Mucosa of gallbladder (tissue), 1 donor: ENCODE data around the gene SCN5A. TPM values are rescaled to one million over a fixed set of nuclear protein-coding genes. Genes with fewer than 3 reads are reported as not detected.

Experiments used
- DNase-seq: peaks from one replicate; pipeline ENCODE4 v3.0.0-alpha.2; 2020; ENCODE audit warnings: low spot score
- total RNA-seq: library from RNA; stranded (reverse); gene quantifications from one replicate; pipeline ENCODE4 v1.2.1, GENCODE V29; 2021
- donor health status: DM: no; HTN: no; CAD: no.

Gene SCN5A
- total RNA-seq, 1 donor from 2014 or later, result 0.20 TPM

DNA sequence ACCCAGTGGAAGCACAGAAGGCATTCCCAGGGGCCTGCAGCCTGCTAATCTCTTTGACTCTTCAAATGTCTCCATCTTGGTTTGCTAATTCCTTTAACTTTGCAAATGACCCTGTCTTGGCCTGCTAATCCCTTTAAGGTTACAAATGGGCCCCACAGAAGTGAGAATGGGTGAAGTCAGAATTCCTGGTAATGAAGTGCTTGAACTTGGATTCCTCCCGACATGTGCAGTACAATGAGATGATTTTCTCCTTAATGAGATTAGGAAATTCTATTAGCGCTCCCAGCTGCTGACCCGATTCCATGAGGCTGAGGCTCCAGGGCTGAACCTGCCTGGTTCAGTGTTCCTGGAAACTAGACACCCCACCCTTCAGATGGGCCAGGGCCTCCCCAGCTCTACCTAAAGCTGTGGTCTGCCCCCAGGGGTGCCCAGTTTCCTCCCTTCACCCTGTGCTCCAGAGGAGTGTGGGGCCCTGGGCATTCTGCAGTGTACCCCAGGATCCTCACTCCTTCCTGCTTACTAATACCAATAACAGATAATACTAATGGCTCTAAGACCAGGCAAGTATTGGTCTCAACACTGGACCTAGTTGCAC is 47.4 kb downstream of the SCN5A start:
- no peak for DNase-seq

DNA sequence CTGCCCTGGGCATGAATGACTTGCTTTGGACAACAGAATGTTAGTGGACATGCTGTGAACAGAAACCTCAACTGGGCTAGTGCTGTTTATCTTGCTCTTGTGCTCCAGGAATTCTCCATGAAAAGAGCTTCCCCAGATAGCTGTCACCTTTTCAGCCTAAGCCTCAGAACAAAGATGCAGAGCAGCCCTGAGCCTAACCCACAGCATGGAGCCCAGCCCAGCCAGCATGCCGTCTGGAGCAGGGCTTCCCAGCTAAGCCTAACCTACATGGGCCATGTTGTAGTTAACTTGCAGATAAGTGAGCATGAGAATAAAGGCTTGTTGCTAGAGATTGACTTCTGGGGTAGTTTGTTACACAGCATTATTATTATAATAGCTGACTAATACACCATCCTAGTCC is 48.9 kb downstream of the SCN5A start:
- DNase-seq, result no peak

DNA sequence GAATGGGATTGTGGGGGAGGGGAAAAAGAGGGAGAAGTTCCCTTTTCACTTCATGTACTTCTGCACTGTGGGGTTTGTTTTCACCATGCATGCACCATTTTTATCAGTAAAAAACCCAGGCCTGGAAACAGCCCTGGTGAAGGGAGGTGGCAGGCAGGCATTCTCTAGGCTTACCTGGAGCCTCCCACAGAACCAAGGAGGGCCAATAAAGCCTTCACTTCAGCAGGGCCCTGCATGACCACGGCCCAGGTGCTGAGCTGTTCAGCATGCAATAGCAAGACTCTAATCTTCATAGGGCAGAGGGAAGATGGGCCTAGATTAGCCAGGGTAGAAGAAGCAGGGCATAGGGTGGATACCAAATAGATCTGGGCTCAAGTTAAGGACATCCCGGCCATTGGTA is 49.6 kb downstream of the SCN5A start:
- no peak for DNase-seq

DNA sequence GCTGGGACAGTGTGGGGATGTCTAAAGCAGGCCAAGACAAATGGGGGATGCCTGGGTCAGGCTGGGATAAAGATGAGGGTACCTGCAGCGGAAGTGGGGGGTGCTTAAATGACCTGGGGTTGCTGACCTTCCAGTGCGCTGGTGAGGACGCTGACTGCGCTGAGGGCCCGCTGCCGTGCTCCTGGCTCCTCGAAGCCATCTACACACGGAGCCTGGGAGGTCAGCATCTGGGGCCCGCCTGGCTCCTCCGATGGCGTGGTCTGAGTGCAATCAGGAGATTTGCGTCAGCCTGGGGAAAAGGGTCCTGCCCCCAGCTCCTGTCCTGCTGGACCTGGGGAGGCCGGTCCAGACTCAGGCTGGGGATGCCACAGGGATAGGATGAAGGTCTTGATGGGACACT is 50.7 kb downstream of the SCN5A start:
- DNase-seq, result no peak

DNA sequence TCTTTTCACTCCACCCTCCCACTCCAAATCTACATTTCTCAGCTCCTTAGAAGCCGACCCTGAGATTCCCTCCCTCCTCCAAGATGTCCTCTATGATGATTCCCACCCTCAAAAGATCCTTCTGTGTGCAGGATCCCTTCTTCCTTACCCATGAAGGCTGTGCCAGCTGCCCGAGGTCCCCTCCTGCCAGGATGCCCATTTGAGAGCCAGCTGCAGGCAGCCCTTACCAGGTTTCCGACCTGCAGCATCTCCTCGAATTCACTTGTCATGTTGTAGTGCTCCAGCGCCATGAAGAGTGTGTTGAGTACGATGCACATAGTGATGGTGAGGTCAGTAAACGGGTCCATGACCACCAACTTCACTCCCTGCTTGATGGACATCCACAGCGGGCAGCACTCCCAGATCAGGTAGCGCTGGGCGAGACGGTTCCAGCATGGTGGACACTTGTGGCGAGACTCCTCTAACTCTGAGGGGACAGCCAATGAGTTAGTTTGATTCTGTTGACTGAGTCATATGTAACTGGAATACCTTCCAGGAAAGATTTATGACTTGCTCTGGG is 51.9 kb downstream of the SCN5A start:
- DNase-seq, result no peak

DNA sequence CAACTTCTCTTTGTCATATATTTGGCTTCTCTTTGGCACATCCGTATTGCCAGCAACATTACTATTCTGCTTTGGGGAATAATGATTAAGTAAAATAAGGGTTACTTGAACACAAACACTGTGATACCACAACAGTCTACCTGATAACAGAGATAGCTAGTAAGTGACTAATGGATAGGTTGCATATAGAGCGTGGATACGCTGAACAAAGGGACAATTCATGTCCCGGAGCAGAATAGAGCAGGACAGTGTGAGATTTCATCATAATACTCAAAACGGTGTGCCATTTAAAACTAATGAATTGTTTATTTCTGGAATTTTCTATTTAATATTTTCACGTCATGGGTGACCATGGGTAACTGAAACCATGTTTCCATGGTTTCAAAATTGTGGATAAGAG is 54.1 kb downstream of the SCN5A start:
- DNase-seq, result no peak

DNA sequence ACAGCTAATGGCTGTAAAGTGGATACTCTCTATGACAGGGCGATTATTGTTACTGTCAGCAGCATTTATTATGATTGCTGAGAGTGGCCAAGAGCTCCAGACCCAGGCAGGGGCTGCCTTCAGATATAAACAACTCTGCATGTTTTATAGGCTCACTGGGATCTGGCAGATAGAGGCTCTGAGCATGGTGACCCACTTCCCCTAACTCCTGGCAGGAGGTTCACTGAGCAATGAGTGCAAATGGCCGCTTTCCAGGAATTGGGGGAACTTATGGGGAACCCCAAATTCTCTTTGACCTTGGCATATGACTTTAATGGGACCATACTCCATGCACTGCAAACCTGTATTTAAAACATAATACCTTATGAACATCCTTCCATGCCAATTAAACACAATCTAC is 59.0 kb downstream of the SCN5A start:
- DNase-seq, result no peak

DNA sequence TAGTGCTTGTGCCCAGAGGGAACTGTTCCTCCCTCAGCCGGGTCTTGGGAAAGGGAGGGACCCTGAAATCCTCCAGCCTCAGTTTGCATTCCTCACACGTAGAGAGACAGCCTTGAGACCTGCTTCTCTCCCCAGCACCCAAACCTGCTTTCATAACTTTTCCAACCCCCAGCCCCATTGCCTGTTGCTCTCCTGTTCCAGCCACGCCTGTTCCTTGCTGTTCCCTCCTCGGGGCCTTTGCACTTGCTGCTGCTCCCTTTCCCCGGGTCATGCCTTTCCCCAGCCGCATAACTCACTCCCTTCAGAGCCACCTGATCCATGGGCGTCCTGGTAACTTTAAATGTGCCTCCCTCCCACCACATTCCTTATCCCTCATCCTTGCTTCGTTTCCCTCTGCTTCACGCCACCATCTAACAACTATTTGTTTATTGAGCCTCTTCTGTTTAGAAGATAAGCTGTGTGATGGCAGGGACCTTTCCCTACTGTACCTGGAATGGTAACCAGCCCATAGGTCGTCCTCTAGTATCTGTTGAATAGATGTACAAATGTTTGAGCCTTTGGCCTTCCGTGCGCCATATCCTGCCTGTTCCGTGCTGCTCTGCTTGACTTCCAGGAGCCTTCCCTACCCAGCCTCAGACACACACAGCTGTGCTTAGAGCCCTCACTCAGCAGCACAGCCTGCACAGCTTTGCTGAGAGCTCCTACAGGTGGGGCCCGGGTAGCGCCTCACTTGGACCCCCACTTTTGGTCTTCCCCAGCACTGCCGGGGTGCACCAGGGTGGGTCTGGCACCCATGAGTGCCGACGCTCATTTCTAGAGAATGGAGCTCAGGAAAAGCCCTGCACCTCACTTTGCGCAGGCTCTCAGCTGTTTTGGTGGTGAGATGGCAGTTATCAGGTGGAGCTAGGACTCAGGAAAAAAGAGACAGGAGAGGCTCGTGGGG is 60.2 kb downstream of the SCN5A start:
- DNase-seq, result no peak

DNA sequence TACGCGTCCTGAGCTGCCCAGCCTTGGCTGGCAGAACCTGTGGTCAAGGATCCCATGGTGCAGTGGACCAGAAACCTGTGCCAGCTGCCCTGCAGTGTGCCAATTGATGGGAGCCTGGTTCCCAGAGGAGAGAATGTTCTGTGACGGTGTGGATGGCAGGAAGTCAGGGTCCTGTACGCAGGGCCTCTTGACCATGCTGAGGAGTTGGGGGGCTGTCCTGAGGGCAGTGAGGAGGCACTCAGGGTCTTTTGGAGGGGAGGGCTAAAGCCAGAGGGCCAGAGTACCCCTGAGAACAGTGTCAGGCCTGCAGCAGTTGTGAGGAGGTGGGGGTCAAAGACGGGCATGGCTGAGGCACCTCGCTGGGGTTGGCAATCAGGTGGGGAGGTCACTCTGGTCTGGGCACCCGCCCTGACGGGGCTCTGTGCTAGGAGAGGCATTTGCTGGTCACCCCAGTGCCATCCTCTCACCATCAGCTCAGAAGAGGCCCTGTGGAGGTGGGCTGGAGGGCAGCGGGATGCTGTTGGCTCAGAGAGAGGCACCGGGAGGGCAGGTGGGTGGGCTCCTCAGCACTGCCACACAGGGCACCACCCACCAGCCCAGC is 61.0 kb downstream of the SCN5A start:
- no peak for DNase-seq

DNA sequence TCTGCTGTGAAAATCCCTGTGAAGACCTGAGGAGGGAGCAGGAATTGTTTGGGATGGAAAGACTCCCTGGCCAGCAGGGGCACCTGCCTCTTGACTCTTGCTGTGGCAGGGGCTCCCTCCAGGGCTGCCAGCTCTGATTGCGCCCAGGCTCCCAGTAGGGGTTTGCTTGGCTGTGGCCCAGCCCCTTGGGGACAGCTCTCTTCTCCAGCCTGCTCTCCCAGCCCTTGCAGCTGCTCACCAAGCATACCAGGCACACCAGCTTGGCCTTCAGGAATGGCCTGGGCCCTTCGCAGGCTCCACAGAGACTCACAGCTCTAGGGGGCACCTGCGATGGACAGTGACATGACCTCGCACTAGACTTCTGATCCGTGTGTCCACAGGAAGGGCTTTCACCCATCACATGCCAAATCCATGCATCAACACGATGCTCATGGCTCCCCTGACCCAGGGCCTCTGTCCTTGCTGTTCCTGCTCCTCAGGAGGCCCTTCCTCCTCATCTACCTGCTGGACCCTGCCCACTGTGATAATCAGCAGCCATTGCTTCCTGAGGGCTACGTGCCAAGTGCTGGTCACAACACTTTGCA is 61.8 kb downstream of the SCN5A start:
- DNase-seq, result no peak

DNA sequence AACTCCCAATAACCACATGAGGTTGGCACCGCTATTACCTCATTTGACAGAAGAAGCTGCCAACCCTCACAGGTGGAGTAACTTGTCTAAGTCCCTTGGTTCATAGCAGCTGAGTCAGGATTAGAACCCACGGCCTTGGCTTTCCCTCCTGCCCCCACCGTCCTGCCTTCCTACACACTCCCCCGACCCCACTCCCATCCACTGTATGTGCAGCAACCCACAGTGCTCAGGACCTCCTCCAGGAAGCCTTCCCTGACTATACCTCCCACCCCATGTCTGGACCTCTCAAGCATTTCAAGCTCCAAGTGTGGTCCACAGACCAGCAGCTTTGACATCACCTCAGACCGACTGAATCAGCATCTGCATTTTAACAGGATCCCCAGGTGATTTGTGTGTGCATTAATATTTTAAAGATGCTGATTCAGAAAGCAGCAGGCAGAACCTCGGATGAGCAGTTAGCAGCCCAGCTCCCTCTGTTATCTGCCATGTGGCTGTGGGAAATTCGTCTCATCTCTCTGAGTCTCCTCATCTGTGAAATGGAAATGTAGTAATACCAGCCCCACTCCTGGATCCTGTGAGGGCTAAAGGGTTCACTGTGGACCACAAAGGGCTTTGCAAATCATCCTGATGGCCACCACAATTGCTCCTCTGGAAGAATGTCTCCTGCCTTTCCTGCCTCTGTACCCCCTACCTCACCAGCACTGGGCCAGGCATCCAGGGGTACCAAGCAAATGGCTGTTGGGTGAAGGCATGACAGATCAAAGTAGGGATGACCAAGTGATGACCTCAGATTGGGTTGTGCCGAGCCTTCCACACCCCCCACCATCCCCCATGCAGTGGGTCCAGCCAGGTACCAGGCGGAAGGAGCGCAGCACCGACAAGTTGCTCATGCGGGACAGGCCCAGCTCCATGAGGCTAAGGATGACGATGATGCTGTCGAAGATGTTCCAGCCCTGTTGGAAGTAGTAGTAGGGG is 62.7 kb downstream of the SCN5A start:
- DNase-seq, result no peak

DNA sequence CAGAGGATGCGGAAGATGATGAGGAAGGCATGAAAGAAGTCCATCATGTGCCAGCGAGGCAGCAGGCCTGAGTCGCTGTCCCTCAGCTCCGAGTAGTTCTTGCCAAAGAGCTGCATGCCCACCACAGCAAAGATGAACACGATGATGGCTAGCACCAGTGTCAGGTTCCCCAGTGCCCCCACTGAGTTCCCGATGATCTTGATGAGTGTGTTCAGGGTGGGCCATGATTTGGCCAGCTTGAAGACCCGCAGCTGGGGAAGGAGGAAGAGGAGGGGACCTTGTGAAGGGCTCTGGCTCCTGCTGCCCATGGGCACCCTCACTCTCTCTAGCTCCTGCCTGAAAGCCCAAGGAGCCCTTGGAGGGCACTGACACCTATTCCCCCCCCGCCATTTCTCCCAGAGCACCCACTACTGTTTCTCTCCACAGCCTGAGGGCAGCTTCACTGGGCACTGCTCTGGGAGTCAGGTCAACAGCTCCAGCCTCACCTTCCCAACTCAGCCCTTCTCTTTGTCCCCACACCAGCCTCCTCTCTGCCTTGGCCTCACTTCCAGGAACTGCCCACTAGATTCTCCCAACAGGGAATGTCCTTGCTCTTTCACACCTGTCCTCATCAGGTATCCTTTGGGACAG is 63.6 kb downstream of the SCN5A start:
- no peak for DNase-seq

DNA sequence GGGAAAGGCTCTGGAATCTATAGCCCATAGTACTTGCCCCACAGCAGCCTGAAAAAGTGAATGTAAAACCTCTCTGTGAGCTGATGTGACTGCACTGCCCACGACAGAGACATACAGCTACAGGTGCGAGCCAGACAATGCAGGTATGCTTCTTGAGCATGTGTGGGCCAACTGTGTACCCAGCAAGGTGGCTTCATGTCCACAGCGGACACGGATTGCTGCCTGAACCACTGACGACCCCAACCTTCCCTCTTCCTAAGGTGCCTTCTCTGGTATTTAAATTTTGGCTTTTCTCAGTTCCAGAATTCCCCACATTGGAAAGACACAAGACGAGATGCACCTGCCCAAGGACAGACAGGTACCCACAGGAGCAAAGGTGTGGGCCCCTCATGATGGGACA is 65.8 kb downstream of the SCN5A start:
- DNase-seq, result no peak

DNA sequence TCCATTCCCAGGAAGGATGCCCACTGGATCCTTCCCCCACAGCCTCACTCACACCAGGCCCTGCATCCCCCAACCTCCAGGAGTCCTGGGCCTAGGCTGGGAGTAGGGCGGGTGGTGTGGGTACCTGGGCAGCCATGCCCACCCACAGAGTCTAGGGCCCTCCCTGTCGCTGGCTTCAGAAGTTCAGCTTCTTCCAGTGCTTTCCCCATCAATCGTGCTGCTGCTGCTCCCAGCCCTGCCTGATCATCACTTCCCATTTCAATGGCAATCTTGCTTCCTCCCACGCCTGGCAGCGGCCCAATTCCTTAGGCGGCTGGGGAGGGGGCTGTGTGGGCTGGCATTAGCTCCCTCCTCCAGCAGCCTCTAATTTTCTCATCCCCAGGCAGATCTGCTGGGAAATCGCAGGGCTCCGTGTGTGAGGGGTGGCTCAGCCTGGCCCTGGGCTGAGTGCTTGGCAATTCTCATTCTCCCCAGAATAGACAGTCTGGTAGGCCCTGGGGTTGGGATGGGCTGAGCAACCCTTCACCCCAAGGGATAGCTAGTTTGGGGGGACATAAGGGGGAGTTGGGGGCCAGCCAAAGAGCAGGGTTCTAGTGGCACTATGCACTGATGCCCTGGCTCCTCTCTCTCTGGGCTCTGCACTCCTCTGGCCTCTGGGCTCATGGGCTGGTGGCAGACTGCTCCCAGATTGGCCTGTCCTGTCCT is 66.4 kb downstream of the SCN5A start:
- DNase-seq, result no peak

DNA sequence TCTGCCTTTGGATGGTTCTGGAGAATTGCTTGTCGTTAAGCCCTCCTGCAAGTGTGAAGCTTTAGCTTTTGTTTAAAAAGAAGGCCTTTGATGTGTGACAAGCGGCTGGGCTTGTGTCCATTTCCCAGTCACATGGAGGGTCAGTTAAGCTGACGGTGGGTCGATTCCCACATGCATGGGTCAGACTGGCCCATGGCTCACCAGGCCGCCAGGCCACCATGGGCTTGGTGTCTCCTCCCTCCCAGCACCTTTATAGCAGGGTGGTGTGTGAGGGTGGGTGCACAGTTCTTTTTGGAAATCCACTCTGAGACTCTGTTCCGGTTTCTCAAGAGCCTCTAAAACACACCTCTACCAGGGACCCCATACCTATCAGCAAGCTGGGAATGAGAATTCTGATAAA is 67.2 kb downstream of the SCN5A start:
- no peak for DNase-seq

DNA sequence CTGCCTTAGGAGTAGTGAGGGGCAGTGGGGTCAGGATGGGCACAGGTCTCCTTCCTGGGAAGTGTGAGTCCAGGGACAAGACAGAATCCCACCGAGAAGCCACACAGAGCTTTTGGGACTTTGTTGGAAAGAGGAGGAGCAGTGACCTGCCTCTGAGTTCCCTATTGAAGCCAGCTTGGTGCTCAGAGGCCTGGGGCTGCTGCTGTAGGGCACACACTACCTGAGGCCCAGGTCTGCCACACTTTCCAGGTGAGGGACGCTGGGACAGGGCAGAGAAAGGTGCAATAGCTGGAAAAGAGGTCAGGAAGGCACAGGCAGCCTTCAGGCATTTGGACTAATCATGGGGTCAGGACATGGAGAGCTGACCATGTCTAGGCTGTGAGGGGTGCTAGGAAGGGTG is 67.7 kb downstream of the SCN5A start:
- DNase-seq, result no peak

DNA sequence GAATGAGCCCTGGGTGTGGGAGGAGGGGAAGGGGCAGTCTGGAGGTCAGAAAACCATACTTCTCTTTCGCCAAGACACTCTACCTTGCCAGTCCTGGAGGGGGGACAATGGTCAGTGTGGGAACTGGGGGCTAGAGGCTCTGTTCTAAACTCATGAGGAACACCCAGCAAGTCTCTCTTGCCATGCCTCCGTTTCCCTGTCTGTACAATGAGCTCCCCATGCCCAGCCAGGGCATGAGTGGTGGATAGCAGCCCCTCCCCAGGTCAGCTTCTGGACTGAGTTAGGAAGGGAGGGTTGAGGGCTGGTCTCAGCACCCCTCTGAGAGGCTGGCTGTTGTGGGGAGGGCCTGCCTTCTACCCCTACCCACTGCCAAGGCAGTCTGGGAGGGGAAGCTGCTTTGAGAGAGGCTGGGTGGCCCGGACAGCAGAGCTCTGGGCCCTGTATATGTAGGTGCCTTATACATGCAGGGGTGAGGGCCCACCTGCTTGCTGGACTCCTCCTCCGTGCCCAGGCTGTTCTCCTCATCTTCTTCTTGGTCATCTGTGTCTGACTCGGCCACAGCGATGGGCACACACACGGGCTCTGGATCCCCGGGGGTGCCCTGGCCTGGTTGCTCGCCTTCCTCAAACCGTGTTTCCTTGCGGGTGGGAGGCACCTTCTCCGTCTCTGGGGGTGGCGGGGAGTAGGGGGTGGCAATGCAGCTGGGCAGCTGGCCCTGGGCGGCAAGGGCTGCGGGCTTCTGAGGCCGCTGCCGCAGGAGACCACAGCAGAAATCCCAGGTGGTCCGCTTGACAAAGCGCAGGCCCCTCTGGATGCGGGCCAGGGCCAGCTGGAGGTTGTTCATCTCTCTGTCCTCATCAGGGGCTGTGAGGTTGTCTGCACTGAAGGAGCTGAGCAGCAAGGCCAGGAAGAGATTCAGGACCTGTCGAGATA is 68.8 kb downstream of the SCN5A start:
- no peak for DNase-seq

DNA sequence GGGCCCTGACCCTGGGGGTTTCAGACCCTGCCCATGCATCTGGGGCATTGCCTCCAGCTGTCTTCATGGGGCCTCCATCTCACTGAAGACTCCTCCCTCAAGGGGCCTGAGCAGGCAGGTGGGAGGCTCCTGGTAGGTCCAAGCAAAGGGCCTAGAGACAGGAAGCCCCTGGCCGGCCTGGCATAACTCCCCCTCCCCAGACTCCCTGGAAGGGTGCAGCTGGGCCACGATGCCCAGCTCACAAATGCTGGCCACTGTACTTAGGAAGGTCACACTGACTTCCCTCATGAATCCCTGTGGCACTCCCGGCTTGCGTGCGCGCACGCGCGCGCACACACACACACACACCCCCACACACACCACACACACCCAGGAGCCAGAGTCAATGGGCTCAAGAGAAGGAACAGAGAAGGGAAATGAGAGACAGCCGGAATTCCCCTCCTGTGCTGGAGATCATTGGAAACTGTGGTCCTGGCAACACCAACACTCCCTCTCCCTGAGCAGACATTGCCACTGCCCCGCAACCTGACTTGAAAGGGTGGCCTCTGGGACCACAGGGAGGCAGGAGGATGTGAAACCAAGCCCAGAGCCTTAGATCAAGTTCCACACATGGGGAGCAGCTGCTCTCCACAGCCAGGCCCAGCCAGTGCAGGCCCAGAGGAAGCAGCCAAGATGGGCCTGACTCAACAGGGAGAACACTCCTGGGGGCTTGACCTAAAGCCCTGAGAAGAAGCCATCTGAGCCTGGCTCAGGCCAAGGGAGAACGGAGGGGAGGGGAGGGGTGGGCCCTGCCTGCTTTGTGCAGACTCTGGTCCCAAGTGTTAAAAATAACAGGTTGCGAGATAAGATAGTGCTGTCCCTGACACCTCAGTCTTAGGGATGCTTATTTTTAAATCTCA is 69.7 kb downstream of the SCN5A start:
- DNase-seq, result no peak
